ENCODE measurements around the gene ARHGAP18. TPM values are rescaled to one million over a fixed set of nuclear protein-coding genes. Genes with fewer than 3 reads are reported as not detected.

ARHGAP18 gene
- total RNA-seq, 1 experiment from 2014 or later, result 2.4 TPM

GRCh38 chr6:129698430-129698829 lies 11.5 kb downstream of the ARHGAP18 start:
- H2BK20ac ChIP-seq (ENCODE audit: low read depth, low read length, poor library complexity, severe bottlenecking), result no peak overlapping the region
- H4K91ac ChIP-seq (ENCODE audit: insufficient read length, low read depth, low read length), result no peak overlapping the region
- no peak overlapping the region for H4K5ac ChIP-seq (ENCODE audit: insufficient read length, low read depth, low read length)
- no peak overlapping the region for H2AFZ ChIP-seq (ENCODE audit: low read length)
- no CpG with 5 or more reads among the region's 9 CpGs for WGBS (ENCODE audit: extremely low coverage, insufficient read length, low lambda C conversion rate)
- H3K18ac ChIP-seq (ENCODE audit: insufficient read length, low read depth, low read length), result no peak overlapping the region
- H3K4me2 ChIP-seq (ENCODE audit: insufficient read depth, insufficient read length, low read length), result no peak overlapping the region
- H3K14ac ChIP-seq (ENCODE audit: insufficient read depth, low read length), result no peak overlapping the region
- H3K4ac ChIP-seq (ENCODE audit: low read depth, low read length), result no peak overlapping the region
- H2BK5ac ChIP-seq (ENCODE audit: insufficient read length, low read length), result no peak overlapping the region
- no peak overlapping the region for H3K27ac ChIP-seq (ENCODE audit: insufficient read length, low read depth, low read length)
- H2BK15ac ChIP-seq (ENCODE audit: low read depth, low read length), result no peak overlapping the region
- no peak overlapping the region for H3K4me3 Mint-ChIP-seq
- H4K8ac ChIP-seq (replicated peaks; ENCODE audit: insufficient read length, low read depth, low read length), result no peak overlapping the region
- no peaks in the 10 kb centered on the region for H3K79me2 ChIP-seq (ENCODE audit: insufficient read depth, low read length)
- no peak overlapping the region for H2AK5ac ChIP-seq (ENCODE audit: insufficient read length, low read length)
- no peak overlapping the region for H3K56ac ChIP-seq (ENCODE audit: insufficient read length, low read depth, low read length)
- no peak for DNase-seq
- H3K36me3 Mint-ChIP-seq (ENCODE audit: insufficient read depth in 1 of 3, low read depth in 3 of 3), result no peaks in the 10 kb centered on the region; a peak in 1 of 7 replicates
- no peak overlapping the region for H3K9ac ChIP-seq (ENCODE audit: extremely low read depth, insufficient read length, low read length)
- no peaks in the 10 kb centered on the region for H3K9me3 ChIP-seq (ENCODE audit: control insufficient read depth, low read depth, low read length)
- H3K27me3 Mint-ChIP-seq (ENCODE audit: low read depth), result no peaks in the 10 kb centered on the region
- TF ChIP-seq CTCF (conservative IDR thresholded peaks at IDR 0.05), result no peak
- no peak overlapping the region for H2BK120ac ChIP-seq (ENCODE audit: low read depth, low read length, poor library complexity, severe bottlenecking)
- H3K9me3 Mint-ChIP-seq, result no peaks in the 10 kb centered on the region
- H3K23me2 ChIP-seq (ENCODE audit: insufficient read length, low read depth, low read length, poor library complexity, severe bottlenecking), result no peaks in the 10 kb centered on the region
- H3K79me1 ChIP-seq (ENCODE audit: insufficient read depth, low read depth, low read length, poor library complexity, severe bottlenecking), result no peaks in the 10 kb centered on the region
- peaks cover 14 to 17% of the 10 kb centered on the region in 2 experiments for H3K4me1 Mint-ChIP-seq
- H3K27me3 ChIP-seq (ENCODE audit: insufficient read depth, low read length), result no peaks in the 10 kb centered on the region
- H4K20me1 ChIP-seq (ENCODE audit: control insufficient read depth, insufficient read depth, insufficient read length), result no peaks in the 10 kb centered on the region
- no peak overlapping the region for H3K27ac Mint-ChIP-seq
- H2BK12ac ChIP-seq (ENCODE audit: insufficient read length, low read depth, low read length), result no peak overlapping the region
- no peak overlapping the region for H3K23ac ChIP-seq (ENCODE audit: insufficient read length, low read depth, low read length)
- H3K4me1 ChIP-seq (ENCODE audit: insufficient read depth, low read length), result no peaks in the 10 kb centered on the region
- H3T11ph ChIP-seq (ENCODE audit: low read length), result no peak overlapping the region
